IMR-90 (cell line): ENCODE results near the gene IFT57. TPM values are rescaled to one million over a fixed set of nuclear protein-coding genes. Genes with fewer than 3 reads are reported as not detected.

Experiments
- ATAC-seq: fragments of 200-7000 bp; cut with Tn5 transposase; 2 replicates; pipeline ENCODE4 v1.9.1; 2020; ENCODE audit warnings: low read depth, mild to moderate bottlenecking, moderate library complexity
- BruUV-seq: library from RNA; stranded (reverse); fragments of 400-500 nt; replicated peaks from 2 replicates; lab custom pipeline; 2021; lab: Mats Ljungman, UMichigan
- CTCF ChIA-PET: fragments of 300-600 bp; formaldehyde crosslinking; extraction: SDS; loops from one replicate; lab custom pipeline; 2021; ENCODE audit warnings: antibody characterized with exemption; lab: Yijun Ruan, JAX
- POLR2A ChIA-PET: fragments of 300-600 bp; sonication (Branson Sonifier 250); formaldehyde crosslinking; loops from one replicate; lab custom pipeline; 2022; ENCODE audit warnings: antibody characterized with exemption; ENCODE audit not compliant: unreplicated experiment; lab: Charles Lee
- DNase-seq: peaks from one replicate; pipeline ENCODE4 v3.0.0; 2013
- H2AFZ ChIP-seq: replicated peaks from 2 replicates; pipeline ENCODE3; 2013; ENCODE audit warnings: low read length, mild to moderate bottlenecking; ENCODE audit not compliant: poor library complexity
- H2AK5ac ChIP-seq: 2 replicates; pipeline ENCODE4 v1.6.1; 2013; ENCODE audit warnings: low read depth, low read length, inconsistent platforms
- H2AK9ac ChIP-seq: replicated peaks from 2 replicates; pipeline ENCODE3; 2013; ENCODE audit warnings: mild to moderate bottlenecking, low read depth, low read length, moderate library complexity; ENCODE audit not compliant: poor library complexity
- H2BK120ac ChIP-seq: 2 replicates; pipeline ENCODE4 v1.6.1; 2013; ENCODE audit warnings: low read depth, low read length, inconsistent platforms
- H2BK15ac ChIP-seq: 3 replicates; pipeline ENCODE4 v1.6.1; 2013; ENCODE audit warnings: low read depth, low read length, inconsistent platforms
- H2BK20ac ChIP-seq: 2 replicates; pipeline ENCODE4 v1.6.1; 2013; ENCODE audit warnings: low read depth, mild to moderate bottlenecking, inconsistent platforms, low read length, moderate library complexity
- H2BK5ac ChIP-seq: 2 replicates; pipeline ENCODE4 v1.6.1; 2013; ENCODE audit warnings: mild to moderate bottlenecking, low read depth, low read length, inconsistent platforms; ENCODE audit not compliant: poor library complexity, severe bottlenecking
- H3K14ac ChIP-seq: replicated peaks from 2 replicates; pipeline ENCODE4 v1.6.1; 2013; ENCODE audit warnings: low read depth, low read length, inconsistent platforms
- H3K18ac ChIP-seq: 2 replicates; pipeline ENCODE4 v1.6.1; 2013; ENCODE audit warnings: low read depth, low read length, control low read depth
- H3K23ac ChIP-seq: 2 replicates; pipeline ENCODE4 v1.6.1; 2013; ENCODE audit warnings: low read depth, low read length, inconsistent platforms
- H3K27ac ChIP-seq: 2 replicates; pipeline ENCODE4 v1.5.1; 2013; ENCODE audit warnings: mild to moderate bottlenecking, control low read depth, low read length; ENCODE audit not compliant: insufficient read depth
- H3K27me3 ChIP-seq: 2 replicates; pipeline ENCODE4 v1.6.1; 2013; ENCODE audit warnings: low read length; ENCODE audit not compliant: control insufficient read depth, insufficient read depth
- H3K36me3 ChIP-seq: 2 replicates; pipeline ENCODE4 v1.6.1; 2013; ENCODE audit warnings: low read length, mixed read lengths; ENCODE audit not compliant: control insufficient read depth, insufficient read depth
- H3K4ac ChIP-seq: 2 replicates; pipeline ENCODE4 v1.6.1; 2013; ENCODE audit warnings: low read depth, low read length, inconsistent platforms
- H3K4me1 ChIP-seq: 2 replicates; pipeline ENCODE4 v1.6.1; 2013; ENCODE audit warnings: low read length, mixed read lengths; ENCODE audit not compliant: control insufficient read depth, insufficient read depth
- H3K4me2 ChIP-seq: 2 replicates; pipeline ENCODE4 v1.6.1; 2013; ENCODE audit warnings: low read depth, mild to moderate bottlenecking, control low read depth, low read length, moderate library complexity
- H3K4me3 ChIP-seq: 2 replicates; pipeline ENCODE4 v1.5.1; 2013; ENCODE audit warnings: low read depth, mild to moderate bottlenecking, control low read depth, low read length, moderate library complexity; ENCODE audit not compliant: insufficient read depth
- H3K56ac ChIP-seq: 2 replicates; pipeline ENCODE4 v1.6.1; 2013; ENCODE audit warnings: low read length, inconsistent platforms; ENCODE audit not compliant: insufficient read depth; ENCODE audit errors: extremely low read depth
- H3K79me1 ChIP-seq, 2 experiments: 2 replicates each; pipeline ENCODE4 v1.6.1; 2013; ENCODE audit warnings: low read length in 2 of 2, inconsistent platforms in 1 of 2, low read depth in 1 of 2
- H3K9ac ChIP-seq: 2 replicates; pipeline ENCODE4 v1.6.1; 2013; ENCODE audit warnings: low read depth, low read length, control low read depth
- H3K9me1 ChIP-seq: 2 replicates; pipeline ENCODE4 v1.6.1; 2013; ENCODE audit warnings: low read length, inconsistent platforms; ENCODE audit not compliant: insufficient read depth
- H3K9me3 ChIP-seq: 2 replicates; pipeline ENCODE4 v1.6.1; 2013; ENCODE audit warnings: low read length; ENCODE audit not compliant: control insufficient read depth, insufficient read depth
- H4K20me1 ChIP-seq: 2 replicates; pipeline ENCODE4 v1.6.1; 2013; ENCODE audit warnings: low read length, inconsistent platforms; ENCODE audit not compliant: insufficient read depth
- H4K5ac ChIP-seq: 2 replicates; pipeline ENCODE4 v1.6.1; 2013; ENCODE audit warnings: mild to moderate bottlenecking, low read depth, low read length, control low read depth
- H4K8ac ChIP-seq, 2 experiments: 2 replicates each; pipeline ENCODE4 v1.6.1; 2013; ENCODE audit warnings: low read depth in 2 of 2, low read length in 2 of 2, control low read depth in 1 of 2, inconsistent platforms in 1 of 2
- H4K91ac ChIP-seq: 2 replicates; pipeline ENCODE4 v1.6.1; 2013; ENCODE audit warnings: low read depth, low read length, inconsistent platforms; ENCODE audit not compliant: insufficient read depth
- RCOR1 ChIP-seq: IDR thresholded peaks from 2 replicates; pipeline ENCODE4 v1.6.1; 2012; ENCODE audit warnings: mild to moderate bottlenecking, low read length, improper control_type of control experiment; ENCODE audit not compliant: insufficient replicate concordance
- USF2 ChIP-seq: fragments of 150-350 bp; IDR thresholded peaks from 2 replicates; pipeline ENCODE4 v1.6.1; 2017; ENCODE audit warnings: mild to moderate bottlenecking, antibody characterized with exemption, low read length, low read depth
- whole genome bisulfite sequencing, 2 experiments: methylation state at CpG; one replicate each; pipeline versions ENCODE4 v1.1.5 to v1.1.7; 2013; ENCODE audit warnings: missing lambda C conversion rate in 2 of 2; ENCODE audit not compliant: insufficient read length in 1 of 2; ENCODE audit errors: extremely low coverage in 2 of 2; 5-methylcytosine and 5-hydroxymethylcytosine counted together
- dilution Hi-C: fragments of 300-500 bp; cut with HindIII; formaldehyde crosslinking; loops from one replicate; pipeline ENCODE4 v1.14.3; 2018; ENCODE audit warnings: low sequenced_read_pairs; ENCODE audit not compliant: unreplicated experiment
- in situ Hi-C: fragments of 300-500 bp; cut with MboI; formaldehyde crosslinking; loops from 3 replicates; pipeline ENCODE4 v1.14.3; 2019; ENCODE audit warnings: low sequenced_read_pairs, inconsistent platforms, mixed read lengths
- intact Hi-C: fragments of 100-400 bp; cut with micrococcal nuclease; formaldehyde crosslinking; loops from 2 replicates; pipeline ENCODE4 v1.10.0; 2022
- polyA plus RNA-seq, 3 experiments: library from polyadenylated mRNA; depleted of rRNA; stranded (reverse); fragments of >200 nt; gene quantifications; 2 replicates each; pipeline ENCODE4 v1.2.3, GENCODE V29; 2012; ENCODE audit warnings: low replicate concordance in 1 of 3
- total RNA-seq: library from RNA; depleted of rRNA; stranded (reverse); fragments of >200 nt; gene quantifications from 2 replicates; pipeline ENCODE4 v1.2.3, GENCODE V29; 2012

The IFT57 gene
- total and polyA plus RNA-seq, 2 of the 4 experiments (the other 2 are of a cell fraction): 30.0 to 35.3 TPM

GRCh38 chr3:108241146-108241545 is 18.9 kb upstream of the IFT57 start:
- no peak overlapping the region for H2BK15ac ChIP-seq
- ChIA-PET CTCF (no interaction called here), POLR2A (no interaction called here)
- ATAC-seq (no peak), DNase-seq (no peak)
- intact Hi-C loops (no loop called here), in situ Hi-C loops (no loop called here), dilution Hi-C loops (no loop called here)
- no peak for TF ChIP-seq USF2
- TF ChIP-seq RCOR1: no peak
- no peaks in the 10 kb centered on the region for H3K27me3 ChIP-seq
- no peak overlapping the region for H3K23ac ChIP-seq
- BruUV-seq: no TSS peak
- H4K5ac ChIP-seq: no peak overlapping the region
- H2AK5ac ChIP-seq: no peak overlapping the region
- H3K9me1 ChIP-seq: no peaks in the 10 kb centered on the region
- H3K4me2 ChIP-seq: no peak overlapping the region
- no peaks in the 10 kb centered on the region for H4K20me1 ChIP-seq
- H2BK20ac ChIP-seq: no peak overlapping the region
- no peak overlapping the region for H2BK5ac ChIP-seq
- H3K4me3 ChIP-seq: no peak overlapping the region
- WGBS, 2 experiments: 60% methylated on average over 2 of the region's 2 CpGs; no CpG with 5 or more reads in 1 of the 2 experiments
- H3K27ac ChIP-seq: no peak overlapping the region
- H3K9ac ChIP-seq: no peak overlapping the region
- no peaks in the 10 kb centered on the region for H3K79me1 ChIP-seq
- no peak overlapping the region for H2AFZ ChIP-seq
- H2AK9ac ChIP-seq: no peak overlapping the region
- H3K36me3 ChIP-seq: no peaks in the 10 kb centered on the region
- no peak overlapping the region for H3K4ac ChIP-seq
- H3K4me1 ChIP-seq: no peaks in the 10 kb centered on the region
- no peak overlapping the region for H4K8ac ChIP-seq
- no peak overlapping the region for H3K14ac ChIP-seq
- no peak overlapping the region for H2BK120ac ChIP-seq
- no peak overlapping the region for H4K91ac ChIP-seq
- H3K18ac ChIP-seq: no peak overlapping the region
- H3K9me3 ChIP-seq: no peaks in the 10 kb centered on the region
- H3K56ac ChIP-seq: no peak overlapping the region
